ENCODE measurements around the gene TRIM9. TPM values are rescaled to one million over a fixed set of nuclear protein-coding genes. Genes with fewer than 3 reads are reported as not detected.

The TRIM9 gene
- total and polyA plus RNA-seq, 2 donors (not counting 3 experiments of a cell fraction or from before 2014, with no cell fraction given), result not detected

- ChIA-PET CTCF (no interaction called here), POLR2A (no interaction called here)
- Histone ChIP-seq H3K9me3 (replicated peaks; ENCODE audit: control insufficient read depth, insufficient read depth, low read length) (no peaks in the 10 kb centered on the region), H3K79me2 (ENCODE audit: control insufficient read depth, insufficient read depth, low read length) (no peaks in the 10 kb centered on the region), H3K4me2 (ENCODE audit: insufficient read depth, low read length) (no peak overlapping the region), H2AFZ (ENCODE audit: low read depth, low read length) (no peak overlapping the region), H3K4me3 (replicated peaks in 1 of 3; ENCODE audit: insufficient read depth in 1 of 3, low read depth in 1 of 3, low read length in 3 of 3) (no peak overlapping the region), H3K27ac (ENCODE audit: insufficient read depth, low read depth, low read length) (no peak overlapping the region), H3K9me1 (replicated peaks; ENCODE audit: control insufficient read depth, extremely low read depth, insufficient read depth, low read length) (no peaks in the 10 kb centered on the region), H4K20me1 (replicated peaks; ENCODE audit: control insufficient read depth, extremely low read depth, insufficient read depth, low read length) (no peaks in the 10 kb centered on the region), H3K4me1 (ENCODE audit: control insufficient read depth, extremely low read depth, insufficient read depth, low read length) (no peaks in the 10 kb centered on the region), H3K36me3 (ENCODE audit: control insufficient read depth in 2 of 2, extremely low read depth in 1 of 2, insufficient read depth in 2 of 2, low read length in 2 of 2) (no peaks in the 10 kb centered on the region), H3K27me3 (ENCODE audit: control insufficient read depth in 2 of 2, insufficient read depth in 2 of 2, low read length in 2 of 2) (peaks cover 9 to 32% of the 10 kb centered on the region in 2 experiments), H3K9ac (replicated peaks; ENCODE audit: extremely low read depth, insufficient read depth, low read length) (no peak overlapping the region)
- TF ChIP-seq JUN (IDR thresholded peaks at IDR 0.05; ENCODE audit: borderline replicate concordance, insufficient read depth, insufficient read length, low read depth), result no peak
- TF ChIP-seq EZH2 (IDR thresholded peaks at IDR 0.05; ENCODE audit: borderline replicate concordance, low read depth, low read length, severe bottlenecking), result no peak
- no peak for TF ChIP-seq FOS (IDR thresholded peaks at IDR 0.05; ENCODE audit: borderline replicate concordance, insufficient read depth, low read length)
- no peak for TF ChIP-seq POLR2AphosphoS5 (IDR thresholded peaks at IDR 0.05; ENCODE audit: insufficient read depth, low read depth, low read length)
- TF ChIP-seq POLR2A (IDR thresholded peaks at IDR 0.05; ENCODE audit: low read depth, low read length), result no peak
- no peak for TF ChIP-seq MYC (IDR thresholded peaks at IDR 0.05; ENCODE audit: low read depth, low read length)
- TF ChIP-seq GATA2 (IDR thresholded peaks at IDR 0.05; ENCODE audit: insufficient read depth, insufficient read length, low read depth, low read length), result no peak
- no peak for TF ChIP-seq MAX (IDR thresholded peaks at IDR 0.05; ENCODE audit: insufficient read depth, insufficient read length)
- TF ChIP-seq CTCF (IDR thresholded peaks at IDR 0.05; ENCODE audit: extremely low read depth in 1 of 2, insufficient read depth in 1 of 2, low read depth in 1 of 2, low read length in 2 of 2), result no peak
- BruUV-seq (replicated peaks), result no TSS peak
- no peak for DNase-seq (ENCODE audit: low read depth, low spot score)
- dilution Hi-C loops (cut with MboI; ENCODE audit: extremely low pct_ligation_motif_present, low sequenced_read_pairs) (no loop called here), intact Hi-C loops (cut with micrococcal nuclease) (no loop called here)
- FAIRE-seq, result no peak
Measured at GRCh38 chr14:51039252-51039651, 55.7 kb downstream of the TRIM9 start.

Data from endothelial cell of umbilical vein (primary cell).